H9 (cell line): Measurements from ENCODE around the gene EHBP1. TPM values are rescaled to one million over a fixed set of nuclear protein-coding genes. Genes with fewer than 3 reads are reported as not detected.

Experiments
- DNase-seq: peaks from one replicate; pipeline ENCODE4 v3.0.0-alpha.2; 2017
- H2AFZ ChIP-seq: one replicate; pipeline ENCODE4 v1.6.1; 2013; ENCODE audit warnings: mild to moderate bottlenecking, low read length, control low read depth, moderate library complexity
- H2AK5ac ChIP-seq: 2 replicates; pipeline ENCODE4 v1.6.1; 2013; ENCODE audit warnings: low read length, control low read depth, mixed read lengths; ENCODE audit not compliant: insufficient read length
- H2BK120ac ChIP-seq: one replicate; pipeline ENCODE4 v1.6.1; 2013; ENCODE audit warnings: low read depth, mild to moderate bottlenecking, low read length, control low read depth, inconsistent platforms; ENCODE audit not compliant: poor library complexity, severe bottlenecking
- H2BK12ac ChIP-seq: 2 replicates; pipeline ENCODE4 v1.6.1; 2013; ENCODE audit warnings: low read length, control low read depth, mixed read lengths, low read depth; ENCODE audit not compliant: insufficient read length
- H2BK15ac ChIP-seq: 2 replicates; pipeline ENCODE4 v1.6.1; 2013; ENCODE audit warnings: low read depth, low read length, control low read depth
- H2BK20ac ChIP-seq: one replicate; pipeline ENCODE4 v1.6.1; 2013; ENCODE audit warnings: low read depth, mild to moderate bottlenecking, low read length, control low read depth, inconsistent platforms; ENCODE audit not compliant: poor library complexity, severe bottlenecking
- H2BK5ac ChIP-seq: 2 replicates; pipeline ENCODE4 v1.6.1; 2013; ENCODE audit warnings: low read length, control low read depth, mixed read lengths; ENCODE audit not compliant: insufficient read length
- H3K14ac ChIP-seq: 2 replicates; pipeline ENCODE4 v1.6.1; 2013; ENCODE audit warnings: low read length, control low read depth; ENCODE audit not compliant: insufficient read depth
- H3K18ac ChIP-seq: 2 replicates; pipeline ENCODE4 v1.6.1; 2013; ENCODE audit warnings: low read depth, mild to moderate bottlenecking, mixed read lengths, low read length, control low read depth; ENCODE audit not compliant: insufficient read length
- H3K23ac ChIP-seq: 2 replicates; pipeline ENCODE4 v1.6.1; 2013; ENCODE audit warnings: low read length, control low read depth, mixed read lengths, low read depth; ENCODE audit not compliant: insufficient read length
- H3K23me2 ChIP-seq: 2 replicates; pipeline ENCODE4 v1.6.1; 2013; ENCODE audit warnings: low read depth, mild to moderate bottlenecking, mixed read lengths, low read length, control low read depth; ENCODE audit not compliant: insufficient read length, poor library complexity, severe bottlenecking
- H3K27ac ChIP-seq: 2 replicates; pipeline ENCODE4 v1.5.1; 2013; ENCODE audit warnings: low read length, control low read depth, mixed read lengths, low read depth; ENCODE audit not compliant: insufficient read length
- H3K27me3 ChIP-seq: 2 replicates; pipeline ENCODE4 v1.6.1; 2013; ENCODE audit warnings: low read length, control low read depth, inconsistent platforms; ENCODE audit not compliant: insufficient read depth
- H3K4ac ChIP-seq: 2 replicates; pipeline ENCODE4 v1.6.1; 2013; ENCODE audit warnings: low read depth, mild to moderate bottlenecking, control low read depth, inconsistent platforms, low read length, moderate library complexity
- H3K4me1 ChIP-seq: 2 replicates; pipeline ENCODE4 v1.6.1; 2013; ENCODE audit warnings: low read length, control low read depth, inconsistent platforms; ENCODE audit not compliant: insufficient read depth
- H3K4me2 ChIP-seq: 2 replicates; pipeline ENCODE4 v1.6.1; 2013; ENCODE audit warnings: low read length, control low read depth, mixed read lengths; ENCODE audit not compliant: insufficient read length, insufficient read depth
- H3K56ac ChIP-seq: 2 replicates; pipeline ENCODE4 v1.6.1; 2013; ENCODE audit warnings: low read depth, mild to moderate bottlenecking, mixed read lengths, low read length, control low read depth; ENCODE audit not compliant: insufficient read length
- H3K79me1 ChIP-seq: 2 replicates; pipeline ENCODE4 v1.6.1; 2013; ENCODE audit warnings: low read depth, mild to moderate bottlenecking, moderate library complexity, low read length, control low read depth, inconsistent platforms; ENCODE audit not compliant: insufficient read depth, poor library complexity, severe bottlenecking
- H3K79me2 ChIP-seq: 2 replicates; pipeline ENCODE4 v1.6.1; 2013; ENCODE audit warnings: low read length, control low read depth, inconsistent platforms; ENCODE audit not compliant: insufficient read depth
- H3K9ac ChIP-seq: 2 replicates; pipeline ENCODE4 v1.6.1; 2013; ENCODE audit warnings: low read length, control low read depth, mixed read lengths; ENCODE audit not compliant: insufficient read length; ENCODE audit errors: extremely low read depth
- H3K9me3 ChIP-seq: one replicate; pipeline ENCODE4 v1.6.1; 2013; ENCODE audit warnings: low read depth, low read length, inconsistent platforms; ENCODE audit not compliant: control insufficient read depth
- H3T11ph ChIP-seq: one replicate; pipeline ENCODE4 v1.6.1; 2013; ENCODE audit warnings: mild to moderate bottlenecking, low read length, control low read depth, inconsistent platforms
- H4K20me1 ChIP-seq: one replicate; pipeline ENCODE4 v1.6.1; 2013; ENCODE audit not compliant: control insufficient read depth, insufficient read length, insufficient read depth
- H4K5ac ChIP-seq: 2 replicates; pipeline ENCODE4 v1.6.1; 2013; ENCODE audit warnings: low read depth, mild to moderate bottlenecking, mixed read lengths, low read length, control low read depth; ENCODE audit not compliant: insufficient read length
- H4K8ac ChIP-seq: replicated peaks from 2 replicates; pipeline ENCODE4 v1.6.1; 2013; ENCODE audit warnings: low read length, control low read depth, mixed read lengths, low read depth; ENCODE audit not compliant: insufficient read length
- H4K91ac ChIP-seq: 2 replicates; pipeline ENCODE4 v1.6.1; 2013; ENCODE audit warnings: low read depth, mild to moderate bottlenecking, moderate library complexity, mixed read lengths, low read length, control low read depth; ENCODE audit not compliant: insufficient read length
- H3K27ac Mint-ChIP-seq, 3 experiments: 2 replicates in 2 of 3; 3 replicates in 1 of 3; pipeline ENCODE4 v1.8.0; 2020 to 2021; ENCODE audit warnings: mixed read lengths in 3 of 3, mild to moderate bottlenecking in 1 of 3, moderate library complexity in 1 of 3
- H3K27me3 Mint-ChIP-seq: 2 replicates; pipeline ENCODE4 v1.8.0; 2021; ENCODE audit warnings: low read depth, mild to moderate bottlenecking, moderate library complexity, mixed read lengths
- H3K36me3 Mint-ChIP-seq, 3 experiments: 2 replicates in 2 of 3; 3 replicates in 1 of 3; pipeline ENCODE4 v1.8.0; 2020 to 2021; ENCODE audit warnings: low read depth in 3 of 3, mixed read lengths in 3 of 3; ENCODE audit not compliant: insufficient read depth in 1 of 3
- H3K4me1 Mint-ChIP-seq, 2 experiments: 2 replicates each; pipeline ENCODE4 v1.8.0; 2020; ENCODE audit warnings: mixed read lengths in 2 of 2
- H3K4me3 Mint-ChIP-seq, 2 experiments: 2 replicates in 1 of 2; 3 replicates in 1 of 2; pipeline ENCODE4 v1.8.0; 2020 to 2021; ENCODE audit warnings: mild to moderate bottlenecking in 2 of 2, mixed read lengths in 2 of 2, moderate library complexity in 1 of 2
- H3K9me3 Mint-ChIP-seq, 2 experiments: 2 replicates in 1 of 2; 3 replicates in 1 of 2; pipeline ENCODE4 v1.8.0; 2020; ENCODE audit warnings: mild to moderate bottlenecking in 2 of 2, mixed read lengths in 2 of 2, moderate library complexity in 1 of 2
- WGBS: extraction: QIAGEN DNeasy Blood & Tissue Kit; methylation state at CpG from one replicate; pipeline ENCODE4 v1.1.7; 2013; ENCODE audit warnings: missing lambda C conversion rate, low lambda C conversion rate, mixed read lengths; ENCODE audit not compliant: insufficient read length; ENCODE audit errors: extremely low coverage; 5-methylcytosine and 5-hydroxymethylcytosine counted together
- total RNA-seq: library from RNA; stranded (reverse); gene quantifications from 2 replicates; pipeline ENCODE4 v1.2.1, GENCODE V29; 2021
- TF ChIP-seq, protein P1 (sequence below): fragments of 200-600 bp; sonication (generic); conservative IDR thresholded peaks from 3 replicates; pipeline ENCODE4 v1.8.0; 2021; ENCODE audit warnings: antibody characterized with exemption, mild to moderate bottlenecking

The EHBP1 gene
- total RNA-seq, 1 experiment from 2014 or later, result 35.6 TPM

GRCh38 chr2:63092401-63092800 is 386.9 kb downstream of the EHBP1 start:
- no peak overlapping the region for H3K9ac ChIP-seq
- H2BK120ac ChIP-seq, result no peak overlapping the region
- H4K20me1 ChIP-seq, result no peaks in the 10 kb centered on the region
- no peaks in the 10 kb centered on the region for H3K23me2 ChIP-seq
- no peaks in the 10 kb centered on the region for H3K79me2 ChIP-seq
- H4K8ac ChIP-seq, result no peak overlapping the region
- H3T11ph ChIP-seq, result no peak overlapping the region
- H3K27me3 ChIP-seq, result no peaks in the 10 kb centered on the region
- WGBS, result 100% methylated on average over 1 of the region's 1 CpG
- H4K5ac ChIP-seq, result no peak overlapping the region
- no peaks in the 10 kb centered on the region for H3K9me3 ChIP-seq
- H3K23ac ChIP-seq, result no peak overlapping the region
- H3K4ac ChIP-seq, result no peak overlapping the region
- H3K4me1 ChIP-seq, result no peaks in the 10 kb centered on the region
- no peak overlapping the region for H2AFZ ChIP-seq
- no peak overlapping the region for H3K18ac ChIP-seq
- no peak overlapping the region for H2AK5ac ChIP-seq
- peaks cover 2% of the 10 kb centered on the region; the same call in 1 of the 2 replicates for H3K27me3 Mint-ChIP-seq
- TF ChIP-seq, protein P1, sequence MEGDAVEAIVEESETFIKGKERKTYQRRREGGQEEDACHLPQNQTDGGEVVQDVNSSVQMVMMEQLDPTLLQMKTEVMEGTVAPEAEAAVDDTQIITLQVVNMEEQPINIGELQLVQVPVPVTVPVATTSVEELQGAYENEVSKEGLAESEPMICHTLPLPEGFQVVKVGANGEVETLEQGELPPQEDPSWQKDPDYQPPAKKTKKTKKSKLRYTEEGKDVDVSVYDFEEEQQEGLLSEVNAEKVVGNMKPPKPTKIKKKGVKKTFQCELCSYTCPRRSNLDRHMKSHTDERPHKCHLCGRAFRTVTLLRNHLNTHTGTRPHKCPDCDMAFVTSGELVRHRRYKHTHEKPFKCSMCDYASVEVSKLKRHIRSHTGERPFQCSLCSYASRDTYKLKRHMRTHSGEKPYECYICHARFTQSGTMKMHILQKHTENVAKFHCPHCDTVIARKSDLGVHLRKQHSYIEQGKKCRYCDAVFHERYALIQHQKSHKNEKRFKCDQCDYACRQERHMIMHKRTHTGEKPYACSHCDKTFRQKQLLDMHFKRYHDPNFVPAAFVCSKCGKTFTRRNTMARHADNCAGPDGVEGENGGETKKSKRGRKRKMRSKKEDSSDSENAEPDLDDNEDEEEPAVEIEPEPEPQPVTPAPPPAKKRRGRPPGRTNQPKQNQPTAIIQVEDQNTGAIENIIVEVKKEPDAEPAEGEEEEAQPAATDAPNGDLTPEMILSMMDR, result no peak
- H4K91ac ChIP-seq, result no peak overlapping the region
- no peak overlapping the region for H2BK20ac ChIP-seq
- no peak overlapping the region for H3K27ac Mint-ChIP-seq
- no peak overlapping the region for H2BK12ac ChIP-seq
- H3K9me3 Mint-ChIP-seq, result peaks cover 2 to 4% of the 10 kb centered on the region in 2 experiments; a peak in 3 of 5 replicates
- no peak overlapping the region for H3K56ac ChIP-seq
- no peak overlapping the region for H3K27ac ChIP-seq
- DNase-seq, result no peak
- no peaks in the 10 kb centered on the region for H3K79me1 ChIP-seq
- no peaks in the 10 kb centered on the region; a peak in 1 of 7 replicates for H3K36me3 Mint-ChIP-seq
- H3K4me1 Mint-ChIP-seq, result peaks cover 4 to 8% of the 10 kb centered on the region in 2 experiments
- H2BK5ac ChIP-seq, result no peak overlapping the region
- H3K4me2 ChIP-seq, result no peak overlapping the region
- no peak overlapping the region for H2BK15ac ChIP-seq
- no peak overlapping the region for H3K4me3 Mint-ChIP-seq
- H3K14ac ChIP-seq, result no peak overlapping the region
